MM.1S (cell line): Measurements from ENCODE around the gene FBXW10B.
"Not testable (repeated sequence)": the region's sequence is repeated elsewhere in the genome, so short reads cannot be mapped to it uniquely, and the experiment has no call there.

Experiments
- CTCF ChIP-seq: fragments of 300-600 bp; sonication (generic); IDR thresholded peaks from 2 replicates; pipeline ENCODE4 v1.5.1; 2016; ENCODE audit warnings: antibody characterized with exemption, low read length, mixed read lengths
- EZH2 ChIP-seq: fragments of 300-600 bp; sonication (generic); optimal IDR thresholded peaks from 2 replicates; pipeline ENCODE3; 2017; ENCODE audit warnings: low read depth, mild to moderate bottlenecking, antibody characterized with exemption, low read length, mixed read lengths
- EZH2phosphoT487 ChIP-seq: fragments of 300-600 bp; sonication (generic); IDR thresholded peaks from 2 replicates; pipeline ENCODE4 v1.6.1; 2018; ENCODE audit warnings: antibody characterized with exemption, low read length

GRCh38 chr17:15619331-15620058, at the start of gene FBXW10B:
- TF ChIP-seq EZH2, EZH2phosphoT487, CTCF: not testable (repeated sequence)
